GM18520 (cell line): ENCODE data around the gene SMG9.
"Not testable (repeated sequence)": the region's sequence is repeated elsewhere in the genome, so short reads cannot be mapped to it uniquely, and the experiment has no call there.

Experiments used
- ATAC-seq: cut with Tn5 transposase; IDR thresholded peaks from one replicate; pipeline ENCODE4 v1.9.1; 2021; ENCODE audit not compliant: unreplicated experiment

The SMG9 gene

DNA sequence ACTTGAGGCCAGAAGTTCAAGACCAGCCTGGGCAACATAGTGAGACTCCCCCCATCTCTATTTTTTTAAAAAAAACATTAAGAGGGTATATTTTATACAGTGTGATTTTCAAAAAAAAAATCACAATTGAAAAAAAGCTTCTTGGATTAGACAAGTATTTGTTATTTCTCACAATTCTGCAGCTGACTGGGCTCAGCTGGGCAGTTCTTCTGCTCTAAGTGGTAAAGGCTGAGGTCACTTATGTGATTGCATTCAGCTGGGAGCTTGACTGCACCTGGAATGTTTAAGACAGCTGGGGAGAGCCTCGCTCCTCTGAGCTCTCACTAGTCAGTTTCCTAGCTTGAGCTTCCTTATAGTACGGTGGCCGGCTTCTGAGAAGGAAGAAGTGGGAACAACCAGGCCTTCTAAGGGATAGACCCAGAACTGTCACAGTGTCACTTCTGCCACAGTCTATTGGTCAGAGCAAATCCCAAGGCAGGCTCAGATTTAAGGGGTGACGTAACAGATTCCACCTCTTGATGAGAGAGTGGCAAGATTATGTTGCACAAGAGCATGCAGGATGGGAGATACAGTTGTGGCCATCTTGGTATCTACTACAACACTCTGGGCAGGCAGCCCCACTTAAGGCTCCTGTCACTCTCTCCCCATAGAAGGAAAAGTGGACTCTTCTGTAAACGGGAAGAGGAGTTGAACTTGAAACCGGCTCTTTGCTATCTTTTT, 58.6 kb downstream of the SMG9 start:
- no peak for ATAC-seq

GRCh38 chr19:43694553-43694952, 60.2 kb downstream of the SMG9 start:
- ATAC-seq, result no peak

- no peak for ATAC-seq
Measured at GRCh38 chr19:43692877-43693276, 61.9 kb downstream of the SMG9 start.

- ATAC-seq, result no peak
Measured at GRCh38 chr19:43692385-43692784, 62.4 kb downstream of the SMG9 start.

GRCh38 chr19:43691755-43692154, 63.0 kb downstream of the SMG9 start:
- ATAC-seq, result no peak

- ATAC-seq, result no peak
Measured at GRCh38 chr19:43690890-43691289, 63.9 kb downstream of the SMG9 start.

GRCh38 chr19:43690444-43690843, 64.3 kb downstream of the SMG9 start:
- no peak for ATAC-seq

DNA sequence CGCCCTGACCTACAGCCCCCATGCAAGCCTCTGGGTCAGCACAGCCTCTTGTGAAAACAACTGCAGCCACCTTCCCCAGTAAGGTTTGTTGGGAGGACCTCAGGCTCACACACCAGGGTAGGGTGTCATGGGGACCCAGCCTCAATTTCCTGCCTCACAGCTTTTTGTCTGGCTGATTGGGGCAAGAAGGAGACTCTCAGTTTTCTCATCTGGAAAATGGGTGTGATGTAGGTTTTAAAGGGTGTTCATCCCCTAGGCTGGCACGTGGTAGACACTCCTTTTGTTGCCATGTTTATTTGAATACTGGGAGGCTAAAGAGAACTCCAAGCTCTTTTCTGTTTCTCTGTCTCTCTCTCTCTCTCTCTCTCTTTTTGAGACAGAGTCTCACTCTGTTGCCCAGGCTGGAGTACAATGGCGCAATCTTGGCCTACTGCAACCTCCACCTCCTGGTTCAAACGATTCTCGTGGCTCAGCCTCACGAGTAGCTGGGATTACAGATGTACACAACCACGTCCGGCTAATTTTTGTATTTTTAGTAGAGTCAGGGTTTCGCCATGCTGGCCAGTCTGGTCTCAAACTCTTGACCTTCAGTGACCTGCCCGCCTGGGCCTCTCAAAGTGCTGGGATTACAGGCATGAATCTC, 66.6 kb downstream of the SMG9 start:
- no peak for ATAC-seq

- no peak for ATAC-seq
Measured at GRCh38 chr19:43687660-43687997, 67.1 kb downstream of the SMG9 start.

GRCh38 chr19:43684326-43684725, 70.4 kb downstream of the SMG9 start:
- ATAC-seq, result no peak

- no peak for ATAC-seq
Measured at GRCh38 chr19:43683905-43684304, 70.9 kb downstream of the SMG9 start.

DNA sequence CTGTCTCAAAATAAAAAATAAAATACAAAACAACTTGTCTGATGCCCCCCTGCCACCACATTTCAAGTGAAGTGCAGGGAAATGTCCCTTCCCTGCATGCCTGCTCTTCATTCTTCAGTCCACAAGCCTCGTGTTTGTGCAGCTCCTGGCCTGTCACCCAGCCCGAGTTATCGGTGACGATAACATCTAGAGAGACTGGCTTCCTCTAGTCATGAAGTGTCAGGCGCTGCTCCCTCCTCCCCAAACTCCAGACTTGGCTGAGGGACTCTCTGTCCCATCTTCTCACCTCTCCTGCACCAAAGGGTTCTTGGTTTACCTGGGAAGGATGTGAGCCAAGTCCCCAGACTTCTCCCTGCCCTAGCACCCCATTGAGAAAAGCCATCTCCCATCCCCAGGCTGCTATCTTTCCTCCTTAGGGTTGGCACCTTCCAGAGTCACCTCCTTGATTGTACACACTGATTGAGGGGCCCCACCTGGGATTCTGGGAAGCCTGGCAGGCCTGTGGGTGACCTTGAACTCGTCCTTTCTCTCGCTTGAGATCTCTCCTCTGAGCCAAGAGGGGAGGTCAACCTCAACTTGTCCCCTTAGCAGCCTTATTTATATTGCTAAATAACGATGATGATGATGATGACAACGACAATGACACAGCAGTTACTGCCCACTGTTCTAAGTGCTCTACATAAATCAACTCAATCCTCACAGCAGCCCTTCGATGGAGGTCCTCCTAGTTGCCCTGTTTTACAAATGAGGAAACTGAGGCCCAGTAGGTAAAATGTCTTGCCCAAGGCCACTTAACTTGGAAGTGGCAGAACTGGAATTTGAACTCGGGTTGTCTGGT, 71.7 kb downstream of the SMG9 start:
- ATAC-seq, result no peak

- not testable (repeated sequence) for ATAC-seq
Measured at GRCh38 chr19:43682269-43682668, 72.5 kb downstream of the SMG9 start.

DNA sequence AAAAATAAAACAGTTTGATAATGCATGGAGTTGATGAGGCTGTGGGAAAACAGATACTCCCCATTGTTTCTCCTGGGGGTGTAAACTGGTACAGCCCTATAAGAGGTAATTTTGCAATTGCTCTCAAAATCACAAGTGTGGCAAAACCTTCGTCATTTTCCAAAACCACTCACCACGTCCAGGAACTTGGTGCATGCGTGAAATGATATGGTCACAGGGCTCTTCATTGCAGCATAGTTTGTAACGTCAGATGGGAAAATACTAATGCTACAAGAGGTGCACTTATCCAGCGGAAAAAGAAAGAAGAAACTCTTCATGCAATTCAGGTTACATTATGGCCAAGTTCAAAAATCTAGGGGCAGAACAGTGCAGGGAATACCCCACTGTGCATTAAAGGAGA, 72.9 kb downstream of the SMG9 start:
- no peak for ATAC-seq

GRCh38 chr19:43678512-43679261, 76.1 kb downstream of the SMG9 start:
- no peak for ATAC-seq
